H9 (cell line): ENCODE results near the gene ODC1. TPM values are rescaled to one million over a fixed set of nuclear protein-coding genes. Genes with fewer than 3 reads are reported as not detected.

Source experiments
- DNase-seq: peaks from one replicate; pipeline ENCODE4 v3.0.0-alpha.2; 2017
- H2AFZ ChIP-seq: one replicate; pipeline ENCODE4 v1.6.1; 2013; ENCODE audit warnings: mild to moderate bottlenecking, low read length, control low read depth, moderate library complexity
- H2AK5ac ChIP-seq: 2 replicates; pipeline ENCODE4 v1.6.1; 2013; ENCODE audit warnings: low read length, control low read depth, mixed read lengths; ENCODE audit not compliant: insufficient read length
- H2BK120ac ChIP-seq: one replicate; pipeline ENCODE4 v1.6.1; 2013; ENCODE audit warnings: low read depth, mild to moderate bottlenecking, low read length, control low read depth, inconsistent platforms; ENCODE audit not compliant: poor library complexity, severe bottlenecking
- H2BK12ac ChIP-seq: 2 replicates; pipeline ENCODE4 v1.6.1; 2013; ENCODE audit warnings: low read length, control low read depth, mixed read lengths, low read depth; ENCODE audit not compliant: insufficient read length
- H2BK15ac ChIP-seq: 2 replicates; pipeline ENCODE4 v1.6.1; 2013; ENCODE audit warnings: low read depth, low read length, control low read depth
- H2BK20ac ChIP-seq: one replicate; pipeline ENCODE4 v1.6.1; 2013; ENCODE audit warnings: low read depth, mild to moderate bottlenecking, low read length, control low read depth, inconsistent platforms; ENCODE audit not compliant: poor library complexity, severe bottlenecking
- H2BK5ac ChIP-seq: 2 replicates; pipeline ENCODE4 v1.6.1; 2013; ENCODE audit warnings: low read length, control low read depth, mixed read lengths; ENCODE audit not compliant: insufficient read length
- H3K14ac ChIP-seq: 2 replicates; pipeline ENCODE4 v1.6.1; 2013; ENCODE audit warnings: low read length, control low read depth; ENCODE audit not compliant: insufficient read depth
- H3K18ac ChIP-seq: 2 replicates; pipeline ENCODE4 v1.6.1; 2013; ENCODE audit warnings: low read depth, mild to moderate bottlenecking, mixed read lengths, low read length, control low read depth; ENCODE audit not compliant: insufficient read length
- H3K23ac ChIP-seq: 2 replicates; pipeline ENCODE4 v1.6.1; 2013; ENCODE audit warnings: low read length, control low read depth, mixed read lengths, low read depth; ENCODE audit not compliant: insufficient read length
- H3K23me2 ChIP-seq: 2 replicates; pipeline ENCODE4 v1.6.1; 2013; ENCODE audit warnings: low read depth, mild to moderate bottlenecking, mixed read lengths, low read length, control low read depth; ENCODE audit not compliant: insufficient read length, poor library complexity, severe bottlenecking
- H3K27ac ChIP-seq: 2 replicates; pipeline ENCODE4 v1.5.1; 2013; ENCODE audit warnings: low read length, control low read depth, mixed read lengths, low read depth; ENCODE audit not compliant: insufficient read length
- H3K27me3 ChIP-seq: 2 replicates; pipeline ENCODE4 v1.6.1; 2013; ENCODE audit warnings: low read length, control low read depth, inconsistent platforms; ENCODE audit not compliant: insufficient read depth
- H3K4ac ChIP-seq: 2 replicates; pipeline ENCODE4 v1.6.1; 2013; ENCODE audit warnings: low read depth, mild to moderate bottlenecking, control low read depth, inconsistent platforms, low read length, moderate library complexity
- H3K4me1 ChIP-seq: 2 replicates; pipeline ENCODE4 v1.6.1; 2013; ENCODE audit warnings: low read length, control low read depth, inconsistent platforms; ENCODE audit not compliant: insufficient read depth
- H3K4me2 ChIP-seq: 2 replicates; pipeline ENCODE4 v1.6.1; 2013; ENCODE audit warnings: low read length, control low read depth, mixed read lengths; ENCODE audit not compliant: insufficient read length, insufficient read depth
- H3K56ac ChIP-seq: 2 replicates; pipeline ENCODE4 v1.6.1; 2013; ENCODE audit warnings: low read depth, mild to moderate bottlenecking, mixed read lengths, low read length, control low read depth; ENCODE audit not compliant: insufficient read length
- H3K79me1 ChIP-seq: 2 replicates; pipeline ENCODE4 v1.6.1; 2013; ENCODE audit warnings: low read depth, mild to moderate bottlenecking, moderate library complexity, low read length, control low read depth, inconsistent platforms; ENCODE audit not compliant: insufficient read depth, poor library complexity, severe bottlenecking
- H3K79me2 ChIP-seq: 2 replicates; pipeline ENCODE4 v1.6.1; 2013; ENCODE audit warnings: low read length, control low read depth, inconsistent platforms; ENCODE audit not compliant: insufficient read depth
- H3K9ac ChIP-seq: 2 replicates; pipeline ENCODE4 v1.6.1; 2013; ENCODE audit warnings: low read length, control low read depth, mixed read lengths; ENCODE audit not compliant: insufficient read length; ENCODE audit errors: extremely low read depth
- H3K9me3 ChIP-seq: one replicate; pipeline ENCODE4 v1.6.1; 2013; ENCODE audit warnings: low read depth, low read length, inconsistent platforms; ENCODE audit not compliant: control insufficient read depth
- H3T11ph ChIP-seq: one replicate; pipeline ENCODE4 v1.6.1; 2013; ENCODE audit warnings: mild to moderate bottlenecking, low read length, control low read depth, inconsistent platforms
- H4K20me1 ChIP-seq: one replicate; pipeline ENCODE4 v1.6.1; 2013; ENCODE audit not compliant: control insufficient read depth, insufficient read length, insufficient read depth
- H4K5ac ChIP-seq: 2 replicates; pipeline ENCODE4 v1.6.1; 2013; ENCODE audit warnings: low read depth, mild to moderate bottlenecking, mixed read lengths, low read length, control low read depth; ENCODE audit not compliant: insufficient read length
- H4K8ac ChIP-seq: replicated peaks from 2 replicates; pipeline ENCODE4 v1.6.1; 2013; ENCODE audit warnings: low read length, control low read depth, mixed read lengths, low read depth; ENCODE audit not compliant: insufficient read length
- H4K91ac ChIP-seq: 2 replicates; pipeline ENCODE4 v1.6.1; 2013; ENCODE audit warnings: low read depth, mild to moderate bottlenecking, moderate library complexity, mixed read lengths, low read length, control low read depth; ENCODE audit not compliant: insufficient read length
- H3K27ac Mint-ChIP-seq, 3 experiments: 2 replicates in 2 of 3; 3 replicates in 1 of 3; pipeline ENCODE4 v1.8.0; 2020 to 2021; ENCODE audit warnings: mixed read lengths in 3 of 3, mild to moderate bottlenecking in 1 of 3, moderate library complexity in 1 of 3
- H3K27me3 Mint-ChIP-seq: 2 replicates; pipeline ENCODE4 v1.8.0; 2021; ENCODE audit warnings: low read depth, mild to moderate bottlenecking, moderate library complexity, mixed read lengths
- H3K36me3 Mint-ChIP-seq, 3 experiments: 2 replicates in 2 of 3; 3 replicates in 1 of 3; pipeline ENCODE4 v1.8.0; 2020 to 2021; ENCODE audit warnings: low read depth in 3 of 3, mixed read lengths in 3 of 3; ENCODE audit not compliant: insufficient read depth in 1 of 3
- H3K4me1 Mint-ChIP-seq, 2 experiments: 2 replicates each; pipeline ENCODE4 v1.8.0; 2020; ENCODE audit warnings: mixed read lengths in 2 of 2
- H3K4me3 Mint-ChIP-seq, 2 experiments: 2 replicates in 1 of 2; 3 replicates in 1 of 2; pipeline ENCODE4 v1.8.0; 2020 to 2021; ENCODE audit warnings: mild to moderate bottlenecking in 2 of 2, mixed read lengths in 2 of 2, moderate library complexity in 1 of 2
- H3K9me3 Mint-ChIP-seq, 2 experiments: 2 replicates in 1 of 2; 3 replicates in 1 of 2; pipeline ENCODE4 v1.8.0; 2020; ENCODE audit warnings: mild to moderate bottlenecking in 2 of 2, mixed read lengths in 2 of 2, moderate library complexity in 1 of 2
- CTCF ChIP-seq: fragments of 200-600 bp; sonication (generic); conservative IDR thresholded peaks from 3 replicates; pipeline ENCODE4 v1.8.0; 2021; ENCODE audit warnings: antibody characterized with exemption, mild to moderate bottlenecking
- WGBS: extraction: QIAGEN DNeasy Blood & Tissue Kit; methylation state at CpG from one replicate; pipeline ENCODE4 v1.1.7; 2013; ENCODE audit warnings: missing lambda C conversion rate, low lambda C conversion rate, mixed read lengths; ENCODE audit not compliant: insufficient read length; ENCODE audit errors: extremely low coverage; 5-methylcytosine and 5-hydroxymethylcytosine counted together
- total RNA-seq: library from RNA; stranded (reverse); gene quantifications from 2 replicates; pipeline ENCODE4 v1.2.1, GENCODE V29; 2021

ODC1 gene
- total RNA-seq, 1 experiment from 2014 or later: 48.3 TPM

- no peak overlapping the region for H2BK120ac ChIP-seq
- H3K9me3 Mint-ChIP-seq: peaks cover 0 to 4% of the 10 kb centered on the region in 2 experiments; a peak in 1 of 5 replicates
- peaks cover 6% of the 10 kb centered on the region in 2 experiments; a peak in 3 of 4 replicates for H3K4me1 Mint-ChIP-seq
- no peak overlapping the region for H2BK20ac ChIP-seq
- peaks cover 16% of the 10 kb centered on the region for H3K27me3 Mint-ChIP-seq
- H3K27ac Mint-ChIP-seq: no peak overlapping the region
- peaks cover 3 to 8% (median 7%) of the 10 kb centered on the region in 3 experiments; a peak in 5 of 7 replicates for H3K36me3 Mint-ChIP-seq
- no peaks in the 10 kb centered on the region for H3K23me2 ChIP-seq
- no peak overlapping the region; the same call in 1 of the 2 replicates for H3K14ac ChIP-seq
- no CpG with 5 or more reads among the region's 28 CpGs for WGBS
- H3K18ac ChIP-seq: no peak overlapping the region
- no peak overlapping the region for H3K4me2 ChIP-seq
- no peak overlapping the region for H2BK15ac ChIP-seq
- peak; percentile 95 for TF ChIP-seq CTCF
- no peaks in the 10 kb centered on the region for H3K9me3 ChIP-seq
- H3K4ac ChIP-seq: no peak overlapping the region
- no peak overlapping the region for H2BK12ac ChIP-seq
- no peak overlapping the region for H3K27ac ChIP-seq
- H4K20me1 ChIP-seq: no peaks in the 10 kb centered on the region
- H4K8ac ChIP-seq: no peak overlapping the region
- no peaks in the 10 kb centered on the region for H3K4me1 ChIP-seq
- H2AK5ac ChIP-seq: no peak overlapping the region
- H2AFZ ChIP-seq: no peak overlapping the region
- H3K79me2 ChIP-seq: no peaks in the 10 kb centered on the region
- H3K79me1 ChIP-seq: no peaks in the 10 kb centered on the region
- H3K4me3 Mint-ChIP-seq: no peak overlapping the region
- H3T11ph ChIP-seq: no peak overlapping the region
- no peak overlapping the region for H2BK5ac ChIP-seq
- no peak overlapping the region for H3K9ac ChIP-seq
- H3K23ac ChIP-seq: no peak overlapping the region
- H3K56ac ChIP-seq: no peak overlapping the region
- peak; percentile 87 for DNase-seq
- H4K91ac ChIP-seq: no peak overlapping the region
- H4K5ac ChIP-seq: no peak overlapping the region
- no peaks in the 10 kb centered on the region for H3K27me3 ChIP-seq
These were observed 13.0 kb downstream of the ODC1 start for GRCh38 chr2:10434886-10435819.
